ENCODE measurements around the gene CNTFR. TPM values are rescaled to one million over a fixed set of nuclear protein-coding genes. Genes with fewer than 3 reads are reported as not detected.

CNTFR gene
- total RNA-seq, 1 donor from 2014 or later, result 112 TPM

- DNase-seq (ENCODE audit: low read depth, low spot score), result no peak
- Mint-ChIP-seq H3K36me3 (ENCODE audit: low read depth) (no peaks in the 10 kb centered on the region), H3K4me1 (peaks cover 92% of the 10 kb centered on the region), H3K9me3 (no peaks in the 10 kb centered on the region), H3K27ac (ENCODE audit: unreplicated experiment) (peak overlapping the region; percentile 35), H3K4me3 (peak overlapping the region; percentile 12), H3K27me3 (ENCODE audit: low read depth) (peaks cover 4% of the 10 kb centered on the region)
- no peak for TF ChIP-seq CTCF (conservative IDR thresholded peaks at IDR 0.05)
Measured at GRCh38 chr9:34582787-34583186, 6.7 kb downstream of the CNTFR start.

GRCh38 chr9:34581318-34581717, 8.2 kb downstream of the CNTFR start:
- TF ChIP-seq CTCF (conservative IDR thresholded peaks at IDR 0.05), result no peak
- H3K9me3 Mint-ChIP-seq, result no peaks in the 10 kb centered on the region
- DNase-seq (ENCODE audit: low read depth, low spot score), result no peak
- H3K4me3 Mint-ChIP-seq, result peak overlapping the region; percentile 85
- no peaks in the 10 kb centered on the region for H3K36me3 Mint-ChIP-seq (ENCODE audit: low read depth)
- H3K27me3 Mint-ChIP-seq (ENCODE audit: low read depth), result no peaks in the 10 kb centered on the region
- peaks cover 91% of the 10 kb centered on the region for H3K4me1 Mint-ChIP-seq
- peak overlapping the region; percentile 100 for H3K27ac Mint-ChIP-seq (ENCODE audit: unreplicated experiment)

GRCh38 chr9:34580358-34580757, 9.2 kb downstream of the CNTFR start:
- Mint-ChIP-seq H3K27ac (ENCODE audit: unreplicated experiment) (peak overlapping the region; percentile 100), H3K36me3 (ENCODE audit: low read depth) (no peaks in the 10 kb centered on the region), H3K27me3 (ENCODE audit: low read depth) (no peaks in the 10 kb centered on the region), H3K4me1 (peaks cover 90% of the 10 kb centered on the region), H3K4me3 (peak overlapping the region; percentile 85), H3K9me3 (no peaks in the 10 kb centered on the region)
- no peak for TF ChIP-seq CTCF (conservative IDR thresholded peaks at IDR 0.05)
- peak; percentile 72 for DNase-seq (ENCODE audit: low read depth, low spot score)

- Mint-ChIP-seq H3K27me3 (ENCODE audit: low read depth) (no peaks in the 10 kb centered on the region), H3K36me3 (ENCODE audit: low read depth) (no peaks in the 10 kb centered on the region), H3K4me3 (peak overlapping the region; percentile 85), H3K27ac (ENCODE audit: unreplicated experiment) (peak overlapping the region; percentile 100), H3K9me3 (no peaks in the 10 kb centered on the region), H3K4me1 (peaks cover 90% of the 10 kb centered on the region)
- TF ChIP-seq CTCF (conservative IDR thresholded peaks at IDR 0.05), result no peak
- DNase-seq (ENCODE audit: low read depth, low spot score), result no peak
Measured at GRCh38 chr9:34579808-34580163, 9.7 kb downstream of the CNTFR start.

GRCh38 chr9:34579104-34579807, 10.3 kb downstream of the CNTFR start:
- DNase-seq (ENCODE audit: low read depth, low spot score), result no peak
- peak overlapping the region; percentile 100 for H3K27ac Mint-ChIP-seq (ENCODE audit: unreplicated experiment)
- TF ChIP-seq CTCF (conservative IDR thresholded peaks at IDR 0.05), result no peak
- peaks cover 90% of the 10 kb centered on the region for H3K4me1 Mint-ChIP-seq
- peak overlapping the region; percentile 85 for H3K4me3 Mint-ChIP-seq
- H3K36me3 Mint-ChIP-seq (ENCODE audit: low read depth), result no peaks in the 10 kb centered on the region
- H3K27me3 Mint-ChIP-seq (ENCODE audit: low read depth), result no peaks in the 10 kb centered on the region
- no peaks in the 10 kb centered on the region for H3K9me3 Mint-ChIP-seq
